Astrocyte of the spinal cord (primary cell): ENCODE measurements around the gene HCRTR1.

Source experiments
- DNase-seq: peaks from one replicate; pipeline ENCODE4 v3.0.0; 2011; ENCODE audit warnings: low read depth, low spot score
- H3K4me3 ChIP-seq: 2 replicates; pipeline ENCODE4 v1.5.1; 2011; ENCODE audit warnings: low read depth, mild to moderate bottlenecking, low read length, moderate library complexity
- CTCF ChIP-seq: IDR thresholded peaks from 2 replicates; pipeline ENCODE4 v1.5.1; 2012; ENCODE audit warnings: low read depth, mild to moderate bottlenecking, low read length, inconsistent platforms
- in situ Hi-C: cut with HindIII; loops from 2 replicates; pipeline ENCODE4 v1.10.0; 2017; ENCODE audit warnings: low sequenced_read_pairs

The HCRTR1 gene

GRCh38 chr1:31581821-31582810 is 35.4 kb upstream of the HCRTR1 start:
- no peak for TF ChIP-seq CTCF
- in situ Hi-C loops, result no loop called here
- no peak overlapping the region for H3K4me3 ChIP-seq
- DNase-seq, result no peak

DNA sequence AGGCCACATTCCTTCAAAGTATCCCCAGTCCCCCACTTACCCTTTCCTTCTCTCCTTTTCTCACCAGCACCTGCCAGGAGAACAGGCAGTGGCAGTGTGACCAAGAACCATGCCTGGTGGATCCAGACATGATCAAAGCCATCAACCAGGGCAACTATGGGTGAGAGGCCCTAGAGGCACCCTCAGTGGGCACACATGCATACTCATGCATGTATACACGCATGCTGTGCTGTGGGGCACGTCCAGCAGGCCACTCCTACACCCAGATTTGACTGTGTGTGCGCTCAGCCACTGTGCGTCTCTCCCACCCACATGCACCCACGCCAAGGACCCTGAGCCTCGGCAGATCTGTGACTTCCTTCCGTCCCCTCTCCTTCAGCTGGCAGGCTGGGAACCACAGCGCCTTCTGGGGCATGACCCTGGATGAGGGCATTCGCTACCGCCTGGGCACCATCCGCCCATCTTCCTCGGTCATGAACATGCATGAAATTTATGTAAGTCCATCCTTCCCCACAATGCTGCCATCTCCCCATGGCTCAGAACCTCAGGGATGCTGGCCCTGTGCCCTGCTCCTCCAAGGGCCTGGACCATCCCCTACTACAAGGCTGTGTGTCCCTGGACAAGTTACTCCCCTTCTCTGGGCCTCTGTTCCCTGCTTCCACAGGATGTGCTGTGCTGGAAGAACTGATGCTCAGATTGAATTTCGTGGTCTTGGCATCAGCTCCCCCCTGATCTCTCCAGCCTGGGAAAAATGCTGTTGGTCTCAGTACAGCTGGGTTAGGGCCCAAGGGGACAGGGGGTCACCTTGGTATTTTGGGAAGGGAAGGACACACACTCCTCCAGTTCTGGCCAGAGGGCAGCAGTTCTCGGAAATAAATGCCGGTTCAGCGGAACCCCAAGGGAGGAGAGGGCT is 34.2 kb upstream of the HCRTR1 start:
- no peak overlapping the region for H3K4me3 ChIP-seq
- in situ Hi-C loops, result no loop called here
- DNase-seq, result no peak
- TF ChIP-seq CTCF, result no peak

DNA sequence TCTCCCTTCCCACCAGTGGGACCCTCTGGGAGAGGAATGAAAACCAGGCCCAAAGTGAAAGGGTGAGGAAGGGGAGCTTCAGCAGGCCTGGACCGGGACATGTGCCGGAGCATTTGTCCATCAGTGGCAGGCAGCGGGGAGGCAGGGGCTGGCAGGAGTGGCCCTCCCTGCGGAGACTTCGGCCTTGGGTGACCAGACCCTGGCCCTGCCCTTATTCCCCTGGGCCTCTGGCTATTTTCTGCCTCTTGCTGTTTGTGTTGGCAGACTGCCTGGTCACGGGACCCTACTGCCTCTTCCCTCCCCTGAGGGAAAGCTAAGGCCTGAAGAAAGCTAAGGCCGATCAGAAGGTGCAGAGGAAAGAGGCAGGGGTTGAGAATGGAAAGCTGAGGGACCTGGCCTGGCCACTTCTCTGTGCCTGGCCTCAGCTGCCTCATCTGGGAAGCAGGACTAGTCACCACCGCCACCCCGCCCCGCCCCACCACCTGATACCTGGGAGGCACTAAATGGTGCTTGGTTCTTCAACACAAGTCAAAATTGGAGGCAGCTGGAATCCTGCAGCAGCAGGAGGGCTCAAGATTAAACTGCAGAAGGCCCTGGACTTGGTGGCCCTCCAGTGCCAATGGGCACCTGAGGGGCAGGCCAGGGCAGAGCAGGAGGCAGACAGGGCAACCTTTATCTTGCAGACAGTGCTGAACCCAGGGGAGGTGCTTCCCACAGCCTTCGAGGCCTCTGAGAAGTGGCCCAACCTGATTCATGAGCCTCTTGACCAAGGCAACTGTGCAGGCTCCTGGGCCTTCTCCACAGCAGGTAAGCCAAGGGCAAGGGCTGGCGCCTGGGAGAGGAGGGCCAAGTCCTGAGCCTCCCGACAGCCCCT is 33.3 kb upstream of the HCRTR1 start:
- no peak overlapping the region for H3K4me3 ChIP-seq
- peak; percentile 57 for DNase-seq
- no peak for TF ChIP-seq CTCF
- in situ Hi-C loops, result no loop called here

DNA sequence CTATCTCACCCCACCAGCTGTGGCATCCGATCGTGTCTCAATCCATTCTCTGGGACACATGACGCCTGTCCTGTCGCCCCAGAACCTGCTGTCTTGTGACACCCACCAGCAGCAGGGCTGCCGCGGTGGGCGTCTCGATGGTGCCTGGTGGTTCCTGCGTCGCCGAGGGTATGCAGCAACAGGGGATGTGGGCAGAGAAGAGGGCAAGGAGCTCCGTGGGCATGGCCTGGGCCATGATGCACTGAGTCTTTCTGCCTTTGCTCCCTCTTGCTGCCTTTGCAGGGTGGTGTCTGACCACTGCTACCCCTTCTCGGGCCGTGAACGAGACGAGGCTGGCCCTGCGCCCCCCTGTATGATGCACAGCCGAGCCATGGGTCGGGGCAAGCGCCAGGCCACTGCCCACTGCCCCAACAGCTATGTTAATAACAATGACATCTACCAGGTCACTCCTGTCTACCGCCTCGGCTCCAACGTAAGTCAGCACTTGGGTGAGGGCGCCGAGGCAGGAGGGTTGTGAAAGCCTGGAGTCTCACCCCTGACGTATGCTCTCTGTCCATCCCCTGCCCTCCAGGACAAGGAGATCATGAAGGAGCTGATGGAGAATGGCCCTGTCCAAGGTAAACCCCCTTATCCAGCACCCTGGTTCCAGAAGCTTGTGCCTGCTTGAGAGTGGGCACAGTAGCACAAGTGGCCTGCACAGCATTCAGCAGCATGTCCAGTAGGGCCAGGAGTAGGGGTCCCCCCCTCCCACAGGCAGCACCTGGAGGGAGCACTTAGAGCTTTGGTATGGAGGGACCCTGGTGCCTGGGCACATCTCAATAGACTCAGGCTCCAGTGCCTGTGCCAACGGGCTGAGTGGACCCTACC is 32.4 kb upstream of the HCRTR1 start:
- in situ Hi-C loops, result no loop called here
- H3K4me3 ChIP-seq, result no peak overlapping the region
- no peak for TF ChIP-seq CTCF
- no peak for DNase-seq

DNA sequence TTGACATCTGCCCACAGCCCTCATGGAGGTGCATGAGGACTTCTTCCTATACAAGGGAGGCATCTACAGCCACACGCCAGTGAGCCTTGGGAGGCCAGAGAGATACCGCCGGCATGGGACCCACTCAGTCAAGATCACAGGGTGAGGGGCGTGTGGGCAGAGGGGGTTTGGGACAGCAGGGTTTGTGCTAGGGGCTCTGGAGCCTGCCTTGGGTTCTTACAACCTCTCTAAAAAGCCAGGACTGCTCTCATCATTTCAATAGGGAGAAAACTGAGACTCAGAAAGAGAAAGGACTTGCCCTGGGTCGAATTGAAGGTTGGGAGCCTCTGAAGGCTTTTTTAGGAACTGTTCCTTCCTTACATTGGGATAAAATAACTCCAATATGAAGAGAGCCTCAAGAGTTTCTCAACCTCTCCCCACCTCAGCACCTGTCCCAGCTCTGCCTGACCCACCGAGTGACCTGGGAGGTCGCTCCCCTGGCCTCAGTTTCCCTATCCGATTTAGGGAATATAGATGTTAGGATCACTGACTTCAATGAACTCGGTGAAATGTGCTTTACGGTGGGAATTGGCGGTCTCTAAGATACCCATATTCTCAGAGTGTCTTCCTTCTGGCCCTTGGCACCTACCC is 31.6 kb upstream of the HCRTR1 start:
- TF ChIP-seq CTCF, result no peak
- in situ Hi-C loops, result no loop called here
- no peak overlapping the region for H3K4me3 ChIP-seq
- no peak for DNase-seq
